ENCODE measurements around the gene ASB1.

Gene ASB1

GRCh38 chr2:238426568-238427434 lies at the start of gene ASB1:
Gene ASB1, plus strand, starts transcription at chr2:238426927. Its CDS starts 144 bp downstream, at chr2:238427071.
- DNase-seq: no peak

GRCh38 chr2:238378230-238379095 lies 48.3 kb upstream of the ASB1 start:
- no peak for DNase-seq

- no peak for DNase-seq
Measured at GRCh38 chr2:238379096-238379810, 47.5 kb upstream of the ASB1 start.

GRCh38 chr2:238380336-238380735 lies 46.4 kb upstream of the ASB1 start:
- DNase-seq: no peak

- no peak for DNase-seq
Measured at GRCh38 chr2:238380785-238381184, 45.9 kb upstream of the ASB1 start.

- no peak for DNase-seq
Measured at GRCh38 chr2:238381341-238382115, 45.2 kb upstream of the ASB1 start.

- no peak for DNase-seq
Measured at GRCh38 chr2:238382381-238382781, 44.3 kb upstream of the ASB1 start.

GRCh38 chr2:238383135-238383534 lies 43.6 kb upstream of the ASB1 start:
- DNase-seq: no peak

GRCh38 chr2:238383743-238384380 lies 42.9 kb upstream of the ASB1 start:
- no peak for DNase-seq

GRCh38 chr2:238387332-238387731 lies 39.4 kb upstream of the ASB1 start:
- DNase-seq: no peak

GRCh38 chr2:238388794-238389193 lies 37.9 kb upstream of the ASB1 start:
- no peak for DNase-seq

GRCh38 chr2:238389988-238390589 lies 36.6 kb upstream of the ASB1 start:
- peak; percentile 49 for DNase-seq

- no peak for DNase-seq
Measured at GRCh38 chr2:238391042-238391689, 35.6 kb upstream of the ASB1 start.

- DNase-seq: no peak
Measured at GRCh38 chr2:238396663-238397062, 30.1 kb upstream of the ASB1 start.

GRCh38 chr2:238397356-238397755 lies 29.4 kb upstream of the ASB1 start:
- DNase-seq: no peak

GRCh38 chr2:238398577-238398976 lies 28.1 kb upstream of the ASB1 start:
- no peak for DNase-seq

- DNase-seq: no peak
Measured at GRCh38 chr2:238399094-238399493, 27.6 kb upstream of the ASB1 start.

GRCh38 chr2:238401551-238401950 lies 25.2 kb upstream of the ASB1 start:
- no peak for DNase-seq

- peak; percentile 31 for DNase-seq
Measured at GRCh38 chr2:238403632-238404405, 22.9 kb upstream of the ASB1 start.

Measured in NCI-H187 treated with DMSO at 0.1 percent for 48 hours (cell line).